ENCODE results near the gene ZNF560. TPM values are rescaled to one million over a fixed set of nuclear protein-coding genes. Genes with fewer than 3 reads are reported as not detected.

Gene ZNF560
- total RNA-seq, 2 donors from 2014 or later: 5.9 TPM; not detected in 1

- no peak overlapping the region for H3K27ac ChIP-seq
- intact Hi-C loops (cut with DNase I): loop anchor here (10.0 kb wide), 4 partner anchors 104 to 364 kb away; partner anchors contain the start of genes ZNF426 and ZNF559
- no peaks in the 10 kb centered on the region for H3K27me3 ChIP-seq (replicated peaks; ENCODE audit: insufficient read depth)
- WGBS: 100% methylated on average over 1 of the region's 1 CpG
- H3K9me3 ChIP-seq: no peaks in the 10 kb centered on the region
- no peak for TF ChIP-seq POLR2A (IDR thresholded peaks at IDR 0.05)
- TF ChIP-seq POLR2AphosphoS5 (IDR thresholded peaks at IDR 0.05): no peak
- TF ChIP-seq CTCF (IDR thresholded peaks at IDR 0.05): no peak
- H3K4me1 ChIP-seq (replicated peaks): peaks cover 3% of the 10 kb centered on the region
- H3K36me3 ChIP-seq: peaks cover 5% of the 10 kb centered on the region in 2 donors
- DNase-seq (ENCODE audit: low spot score): no peak
- no peak overlapping the region for H3K4me3 ChIP-seq
Measured at GRCh38 chr19:9430444-9430843, 68.0 kb downstream of the ZNF560 start.

- intact Hi-C loops (cut with DNase I): no loop called here
- Histone ChIP-seq H3K27ac (no peak overlapping the region), H3K36me3 (peaks cover 5% of the 10 kb centered on the region in 2 donors), H3K9me3 (no peaks in the 10 kb centered on the region), H3K4me3 (no peak overlapping the region), H3K4me1 (replicated peaks) (no peaks in the 10 kb centered on the region), H3K27me3 (replicated peaks; ENCODE audit: insufficient read depth) (no peaks in the 10 kb centered on the region)
- 83% methylated on average over 6 of the region's 6 CpGs for WGBS
- TF ChIP-seq CTCF (IDR thresholded peaks at IDR 0.05) (no peak), POLR2AphosphoS5 (IDR thresholded peaks at IDR 0.05) (no peak), POLR2A (IDR thresholded peaks at IDR 0.05) (no peak)
- no peak for DNase-seq (ENCODE audit: low spot score)
Measured at GRCh38 chr19:9427941-9428340, 70.5 kb downstream of the ZNF560 start.

Other genes starting within 250 kb of the ZNF560 start
- gene OR7E24, start 247.7 kb downstream of the ZNF560 start, total RNA-seq: not detected
- 10 to 100 TPM in 1 of 2 donors, 1 to 10 TPM in 1; 9.6 to 19.4 TPM for gene ZNF699, start 188.8 kb downstream of the ZNF560 start, total RNA-seq
- 10 to 100 TPM; 19.4 to 30.3 TPM for gene ZNF559, start 174.4 kb downstream of the ZNF560 start, total RNA-seq
- 1 to 10 TPM; 7.1 to 8.1 TPM for gene ZNF177, start 135.6 kb downstream of the ZNF560 start, total RNA-seq
- gene ZNF266, start 63.0 kb downstream of the ZNF560 start, total RNA-seq: 10 to 100 TPM; 20.4 to 22.9 TPM
- gene ZNF426, start 40.0 kb upstream of the ZNF560 start, total RNA-seq: 10 to 100 TPM; 14.6 to 17.9 TPM
- 10 to 100 TPM; 31.6 to 31.7 TPM for gene ZNF121, start 85.9 kb upstream of the ZNF560 start, total RNA-seq
- 10 to 100 TPM; 27.8 to 32.3 TPM for gene ZNF561, start 122.6 kb upstream of the ZNF560 start, total RNA-seq
- gene ZNF562, start 176.5 kb upstream of the ZNF560 start, total RNA-seq: 10 to 100 TPM; 30.0 to 34.9 TPM

All from prostate gland (tissue), 2 donors.